Hepatocyte (in vitro differentiated cells): ENCODE measurements around the gene OSMR. TPM values are rescaled to one million over a fixed set of nuclear protein-coding genes. Genes with fewer than 3 reads are reported as not detected.

Experiments
- DNase-seq: peaks from one replicate; pipeline ENCODE4 v3.0.0-alpha.2; 2016; ENCODE audit warnings: low spot score
- H2AFZ ChIP-seq: fragments of 200-600 bp; sonication (generic); 2 replicates; pipeline ENCODE4 v1.6.0; 2016; ENCODE audit warnings: antibody characterized with exemption, mild to moderate bottlenecking
- H3K27ac ChIP-seq: fragments of 200-600 bp; sonication (generic); 2 replicates; pipeline ENCODE4 v1.5.1; 2016; ENCODE audit warnings: mild to moderate bottlenecking
- H3K27me3 ChIP-seq: fragments of 200-600 bp; sonication (generic); 2 replicates; pipeline ENCODE4 v1.6.1; 2016
- H3K36me3 ChIP-seq: fragments of 200-600 bp; sonication (generic); replicated peaks from 2 replicates; pipeline ENCODE4 v1.5.1; 2016; ENCODE audit warnings: low read depth; ENCODE audit not compliant: insufficient read depth
- H3K4me1 ChIP-seq: fragments of 200-600 bp; sonication (generic); 2 replicates; pipeline ENCODE4 v1.5.1; 2016; ENCODE audit warnings: mild to moderate bottlenecking, moderate library complexity; ENCODE audit not compliant: insufficient read depth
- H3K4me2 ChIP-seq: fragments of 200-600 bp; sonication (generic); 2 replicates; pipeline ENCODE4 v1.6.0; 2016
- H3K4me3 ChIP-seq: fragments of 200-600 bp; sonication (generic); 2 replicates; pipeline ENCODE4 v1.5.1; 2016; ENCODE audit warnings: mild to moderate bottlenecking
- H3K79me2 ChIP-seq: fragments of 200-600 bp; sonication (generic); 2 replicates; pipeline ENCODE4 v1.6.0; 2017; ENCODE audit warnings: mild to moderate bottlenecking
- H3K9me2 ChIP-seq: fragments of 200-600 bp; sonication (generic); replicated peaks from 2 replicates; pipeline ENCODE4 v1.6.0; 2017; ENCODE audit warnings: mild to moderate bottlenecking; ENCODE audit not compliant: insufficient read depth
- H3K9me3 ChIP-seq: fragments of 200-600 bp; sonication (generic); 2 replicates; pipeline ENCODE4 v1.5.1; 2016; ENCODE audit warnings: low read depth, mild to moderate bottlenecking
- H4K20me1 ChIP-seq: fragments of 200-600 bp; sonication (generic); 2 replicates; pipeline ENCODE4 v1.6.0; 2016; ENCODE audit warnings: mild to moderate bottlenecking; ENCODE audit not compliant: insufficient read depth, poor library complexity, severe bottlenecking
- EZH2 ChIP-seq: fragments of 200-600 bp; sonication (generic); IDR thresholded peaks from 2 replicates; pipeline ENCODE4 v1.6.1; 2016; ENCODE audit warnings: antibody characterized with exemption, mild to moderate bottlenecking, borderline replicate concordance
- EZH2phosphoT487 ChIP-seq: fragments of 200-600 bp; sonication (generic); IDR thresholded peaks from one replicate; pipeline ENCODE4 v1.6.1; 2018; ENCODE audit warnings: antibody characterized with exemption, mild to moderate bottlenecking, low read depth, moderate library complexity; ENCODE audit not compliant: unreplicated experiment, severe bottlenecking
- WGBS: methylation state at CpG from one replicate; pipeline ENCODE4 v1.1.6; 2016; ENCODE audit warnings: low lambda C conversion rate; ENCODE audit errors: missing lambda C conversion rate; 5-methylcytosine and 5-hydroxymethylcytosine counted together
- polyA plus RNA-seq: library from polyadenylated mRNA; unstranded; fragments of >200 nt; fragmentation: Nextera tagmentation; extraction: Ambion mirVana; gene quantifications from 2 replicates; pipeline ENCODE4 v1.2.1, GENCODE V29; 2016
- total RNA-seq: library from RNA; depleted of rRNA; stranded (reverse); fragments of >200 nt; gene quantifications from 2 replicates; pipeline ENCODE4 v1.2.3, GENCODE V29; 2014
- TF ChIP-seq, protein P1 (sequence below): fragments of 200-600 bp; sonication (generic); IDR thresholded peaks from 2 replicates; pipeline ENCODE4 v1.5.1; 2016; ENCODE audit warnings: antibody characterized with exemption, mild to moderate bottlenecking; ENCODE audit not compliant: poor library complexity

OSMR gene
- total and polyA plus RNA-seq, 2 experiments from 2014 or later = 15.1 to 17.6 TPM

DNA sequence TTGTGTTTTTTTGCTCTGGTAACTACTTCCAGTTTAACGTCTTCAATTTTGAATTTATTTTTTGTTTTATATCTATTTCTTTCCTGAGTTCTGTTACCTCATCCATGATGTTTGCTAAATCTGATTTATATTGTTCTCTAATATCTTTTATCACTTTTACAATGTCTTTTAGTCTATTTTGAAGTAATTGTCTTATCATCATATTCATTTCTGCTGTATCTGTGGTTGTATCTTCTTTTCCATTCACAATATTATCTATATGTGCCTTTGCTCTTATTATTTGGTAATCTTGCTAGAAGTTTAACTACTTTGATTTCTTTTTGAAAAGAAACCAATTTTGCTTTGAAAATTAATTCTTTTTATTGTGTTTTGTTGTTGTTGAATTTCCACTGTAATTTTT, 43.6 kb downstream of the OSMR start:
- Histone ChIP-seq H3K27me3 (no peaks in the 10 kb centered on the region), H3K4me2 (no peak overlapping the region), H3K79me2 (no peaks in the 10 kb centered on the region), H2AFZ (no peak overlapping the region), H3K9me2 (no peaks in the 10 kb centered on the region), H4K20me1 (no peaks in the 10 kb centered on the region), H3K36me3 (no peaks in the 10 kb centered on the region), H3K4me3 (no peak overlapping the region), H3K9me3 (no peaks in the 10 kb centered on the region), H3K4me1 (no peaks in the 10 kb centered on the region), H3K27ac (no peak overlapping the region)
- WGBS = 91% methylated on average over 1 of the region's 1 CpG
- no peak for TF ChIP-seq EZH2
- TF ChIP-seq EZH2phosphoT487 = no peak
- TF ChIP-seq, protein P1, sequence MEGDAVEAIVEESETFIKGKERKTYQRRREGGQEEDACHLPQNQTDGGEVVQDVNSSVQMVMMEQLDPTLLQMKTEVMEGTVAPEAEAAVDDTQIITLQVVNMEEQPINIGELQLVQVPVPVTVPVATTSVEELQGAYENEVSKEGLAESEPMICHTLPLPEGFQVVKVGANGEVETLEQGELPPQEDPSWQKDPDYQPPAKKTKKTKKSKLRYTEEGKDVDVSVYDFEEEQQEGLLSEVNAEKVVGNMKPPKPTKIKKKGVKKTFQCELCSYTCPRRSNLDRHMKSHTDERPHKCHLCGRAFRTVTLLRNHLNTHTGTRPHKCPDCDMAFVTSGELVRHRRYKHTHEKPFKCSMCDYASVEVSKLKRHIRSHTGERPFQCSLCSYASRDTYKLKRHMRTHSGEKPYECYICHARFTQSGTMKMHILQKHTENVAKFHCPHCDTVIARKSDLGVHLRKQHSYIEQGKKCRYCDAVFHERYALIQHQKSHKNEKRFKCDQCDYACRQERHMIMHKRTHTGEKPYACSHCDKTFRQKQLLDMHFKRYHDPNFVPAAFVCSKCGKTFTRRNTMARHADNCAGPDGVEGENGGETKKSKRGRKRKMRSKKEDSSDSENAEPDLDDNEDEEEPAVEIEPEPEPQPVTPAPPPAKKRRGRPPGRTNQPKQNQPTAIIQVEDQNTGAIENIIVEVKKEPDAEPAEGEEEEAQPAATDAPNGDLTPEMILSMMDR = no peak
- no peak for DNase-seq

DNA sequence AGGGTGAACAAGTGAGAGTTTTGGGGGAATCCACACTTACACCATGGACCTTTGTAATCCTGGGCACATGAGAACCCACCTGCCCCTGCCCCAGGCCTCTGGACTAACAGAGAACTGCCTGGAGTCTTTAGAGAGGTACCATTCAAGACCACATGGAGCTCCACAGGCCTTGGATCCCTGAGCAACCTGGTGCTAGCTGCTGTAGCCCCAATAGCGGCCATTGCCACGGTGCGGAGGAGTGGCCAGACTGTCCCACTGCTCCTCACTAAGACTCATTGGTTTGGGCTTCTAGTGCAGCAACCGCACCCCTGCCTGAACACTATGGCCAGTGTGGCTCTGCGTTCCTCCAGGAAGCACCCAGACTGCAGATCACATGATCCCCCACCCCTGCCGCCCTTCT, 45.8 kb downstream of the OSMR start:
- Histone ChIP-seq H3K27ac (no peak overlapping the region), H4K20me1 (no peaks in the 10 kb centered on the region), H3K27me3 (no peaks in the 10 kb centered on the region), H3K36me3 (no peaks in the 10 kb centered on the region), H3K9me2 (no peaks in the 10 kb centered on the region), H3K4me2 (no peak overlapping the region), H3K9me3 (no peaks in the 10 kb centered on the region), H2AFZ (no peak overlapping the region), H3K4me3 (no peak overlapping the region), H3K79me2 (no peaks in the 10 kb centered on the region), H3K4me1 (no peaks in the 10 kb centered on the region)
- no peak for DNase-seq
- WGBS = 97% methylated on average over 6 of the region's 6 CpGs
- TF ChIP-seq, protein P1 = no peak
- TF ChIP-seq EZH2phosphoT487 (no peak), EZH2 (no peak)

DNA sequence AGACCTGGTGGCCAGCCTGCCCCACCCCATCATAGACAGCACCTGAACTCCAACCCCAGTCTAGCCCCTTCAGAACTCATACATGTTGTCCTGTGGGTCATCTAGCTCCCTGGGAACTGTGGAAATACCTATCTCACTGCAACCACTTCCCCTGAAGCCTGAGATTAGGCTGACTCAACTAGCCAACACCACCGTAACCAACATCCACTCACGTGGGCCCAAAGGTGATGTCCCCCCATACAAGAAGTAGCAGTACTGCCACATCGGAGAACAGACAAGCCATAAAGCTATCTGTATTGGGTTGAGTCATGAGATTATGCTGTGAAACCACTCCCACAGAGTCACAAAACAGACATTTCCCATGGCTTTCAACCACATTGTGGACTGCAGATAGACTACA, 46.6 kb downstream of the OSMR start:
- no peak for DNase-seq
- no peak overlapping the region for H3K4me2 ChIP-seq
- H3K27me3 ChIP-seq = no peaks in the 10 kb centered on the region
- H3K9me2 ChIP-seq = no peaks in the 10 kb centered on the region
- no peaks in the 10 kb centered on the region for H4K20me1 ChIP-seq
- no peak overlapping the region for H3K4me3 ChIP-seq
- no peak overlapping the region for H3K27ac ChIP-seq
- no peak overlapping the region for H2AFZ ChIP-seq
- no peaks in the 10 kb centered on the region for H3K4me1 ChIP-seq
- WGBS = 98% methylated on average over 3 of the region's 3 CpGs
- no peaks in the 10 kb centered on the region for H3K36me3 ChIP-seq
- no peaks in the 10 kb centered on the region for H3K9me3 ChIP-seq
- no peaks in the 10 kb centered on the region for H3K79me2 ChIP-seq
- TF ChIP-seq, protein P1 = no peak
- TF ChIP-seq EZH2 (no peak), EZH2phosphoT487 (no peak)

DNA sequence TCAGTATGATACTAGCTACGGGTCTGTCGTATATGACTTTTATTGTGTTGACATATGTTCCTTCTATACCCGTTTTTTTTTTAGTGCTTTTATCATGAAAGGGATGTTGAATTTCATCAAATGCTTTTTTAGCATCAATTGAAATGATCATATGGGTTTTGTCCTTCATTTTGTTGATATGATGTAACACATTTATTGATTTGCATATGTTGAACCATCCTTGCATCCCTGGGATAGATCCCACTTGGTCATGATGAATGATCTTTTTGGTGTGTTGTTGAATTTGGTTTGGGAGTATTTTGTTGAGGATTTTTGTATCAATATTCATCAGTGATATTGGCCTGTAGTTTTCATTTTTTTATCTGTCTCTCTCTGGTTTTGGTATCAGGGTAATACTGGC, 50.9 kb downstream of the OSMR start:
- Histone ChIP-seq H4K20me1 (no peaks in the 10 kb centered on the region), H3K4me3 (no peak overlapping the region), H3K4me2 (no peak overlapping the region), H3K27ac (no peak overlapping the region), H2AFZ (no peak overlapping the region), H3K36me3 (no peaks in the 10 kb centered on the region), H3K9me2 (no peaks in the 10 kb centered on the region), H3K4me1 (no peaks in the 10 kb centered on the region), H3K79me2 (no peaks in the 10 kb centered on the region), H3K9me3 (no peaks in the 10 kb centered on the region), H3K27me3 (no peaks in the 10 kb centered on the region)
- 92% methylated on average over 3 of the region's 3 CpGs for WGBS
- no peak for TF ChIP-seq EZH2
- DNase-seq = no peak
